ENCODE measurements around the gene FAM131C.

DNA sequence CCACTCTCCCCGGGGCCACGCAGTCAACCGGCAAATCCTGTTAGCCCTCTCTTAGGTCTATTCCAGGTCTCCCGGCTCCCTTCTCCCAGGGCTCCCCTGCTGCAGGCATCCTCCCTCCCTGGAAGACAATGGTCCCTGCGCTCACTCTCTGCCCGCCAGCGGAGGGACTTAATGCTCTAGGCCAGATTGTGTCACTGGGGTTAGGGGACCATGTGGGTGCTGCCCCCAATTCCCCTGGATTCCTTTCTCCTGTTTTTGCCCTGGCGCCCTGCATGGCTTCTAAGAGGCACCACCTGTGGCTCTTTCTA is 8.2 kb downstream of the FAM131C start:
- TF ChIP-seq, protein P1, sequence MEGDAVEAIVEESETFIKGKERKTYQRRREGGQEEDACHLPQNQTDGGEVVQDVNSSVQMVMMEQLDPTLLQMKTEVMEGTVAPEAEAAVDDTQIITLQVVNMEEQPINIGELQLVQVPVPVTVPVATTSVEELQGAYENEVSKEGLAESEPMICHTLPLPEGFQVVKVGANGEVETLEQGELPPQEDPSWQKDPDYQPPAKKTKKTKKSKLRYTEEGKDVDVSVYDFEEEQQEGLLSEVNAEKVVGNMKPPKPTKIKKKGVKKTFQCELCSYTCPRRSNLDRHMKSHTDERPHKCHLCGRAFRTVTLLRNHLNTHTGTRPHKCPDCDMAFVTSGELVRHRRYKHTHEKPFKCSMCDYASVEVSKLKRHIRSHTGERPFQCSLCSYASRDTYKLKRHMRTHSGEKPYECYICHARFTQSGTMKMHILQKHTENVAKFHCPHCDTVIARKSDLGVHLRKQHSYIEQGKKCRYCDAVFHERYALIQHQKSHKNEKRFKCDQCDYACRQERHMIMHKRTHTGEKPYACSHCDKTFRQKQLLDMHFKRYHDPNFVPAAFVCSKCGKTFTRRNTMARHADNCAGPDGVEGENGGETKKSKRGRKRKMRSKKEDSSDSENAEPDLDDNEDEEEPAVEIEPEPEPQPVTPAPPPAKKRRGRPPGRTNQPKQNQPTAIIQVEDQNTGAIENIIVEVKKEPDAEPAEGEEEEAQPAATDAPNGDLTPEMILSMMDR (IDR thresholded peaks at IDR 0.05; ENCODE audit: low read depth, low read length): no peak
- no peak for TF ChIP-seq EZH2phosphoT487 (IDR thresholded peaks at IDR 0.05; ENCODE audit: low read depth)

All from OCI-LY3 (cell line).